Activated CD4-positive, alpha-beta memory T cell treated with anti-CD3 and anti-CD28 coated beads for 36 hours (primary cell): ENCODE data around the gene METRN. TPM values are rescaled to one million over a fixed set of nuclear protein-coding genes. Genes with fewer than 3 reads are reported as not detected.
"Not testable (repeated sequence)": the region's sequence is repeated elsewhere in the genome, so short reads cannot be mapped to it uniquely, and the experiment has no call there.

ENCODE experiments used
- CTCF ChIA-PET: fragments of 350-600 bp; sonication (Branson Sonifier 250); formaldehyde crosslinking; loops from one replicate; lab custom pipeline; 2021; ENCODE audit warnings: antibody characterized with exemption, inconsistent platforms; lab: Charles Lee
- POLR2A ChIA-PET: fragments of 350-600 bp; sonication (Branson Sonifier 250); formaldehyde crosslinking; loops from one replicate; lab custom pipeline; 2021; ENCODE audit warnings: antibody characterized with exemption; lab: Charles Lee
- DNase-seq: peaks from one replicate; pipeline ENCODE4 v3.0.0-alpha.2; 2020
- H3K27ac Mint-ChIP-seq: one replicate; pipeline ENCODE4 v1.8.0; 2021; ENCODE audit warnings: mixed read lengths
- H3K27me3 Mint-ChIP-seq: one replicate; pipeline ENCODE4 v1.8.0; 2021; ENCODE audit warnings: mixed read lengths
- H3K36me3 Mint-ChIP-seq: one replicate; pipeline ENCODE4 v1.8.0; 2021; ENCODE audit warnings: mixed read lengths
- H3K4me1 Mint-ChIP-seq: one replicate; pipeline ENCODE4 v1.8.0; 2021; ENCODE audit warnings: low read depth, mixed read lengths
- H3K4me3 Mint-ChIP-seq: one replicate; pipeline ENCODE4 v1.8.0; 2021; ENCODE audit warnings: mild to moderate bottlenecking, mixed read lengths
- H3K9me3 Mint-ChIP-seq: one replicate; pipeline ENCODE4 v1.8.0; 2021; ENCODE audit warnings: mixed read lengths
- intact Hi-C: fragments of 100-400 bp; cut with micrococcal nuclease; formaldehyde crosslinking; loops from one replicate; pipeline ENCODE4 v1.15.1; 2023
- total RNA-seq, 2 experiments: library from RNA; stranded (reverse); gene quantifications; one replicate each; pipeline ENCODE4 v1.2.3, GENCODE V29; 2021

The METRN gene
- total RNA-seq, 2 experiments from 2014 or later: 14.6 to 16.0 TPM

GRCh38 chr16:707062-707538 is 7.8 kb upstream of the METRN start:
- Mint-ChIP-seq H3K4me1 (no peaks in the 10 kb centered on the region), H3K36me3 (no peaks in the 10 kb centered on the region), H3K27ac (no peak overlapping the region), H3K9me3 (no peaks in the 10 kb centered on the region), H3K27me3 (peaks cover 51% of the 10 kb centered on the region), H3K4me3 (no peak overlapping the region)
- POLR2A ChIA-PET: interaction anchor here (1.0 kb wide), 1 partner anchor 77 kb away, joined by 3 read pairs; no protein-coding TSS in a partner anchor
- DNase-seq: no peak
- CTCF ChIA-PET: interaction anchor here (1.2 to 2.0 kb wide), 3 partner anchors 12 to 78 kb away, joined by 3 to 6 read pairs (median 4); no protein-coding TSS in a partner anchor
- intact Hi-C loops: no loop called here

GRCh38 chr16:708019-708418 is 6.9 kb upstream of the METRN start:
- H3K27ac Mint-ChIP-seq: no peak overlapping the region
- H3K36me3 Mint-ChIP-seq: no peaks in the 10 kb centered on the region
- CTCF ChIA-PET: interaction anchor here (2.0 kb wide), 1 partner anchor 77 kb away, joined by 6 read pairs; no protein-coding TSS in a partner anchor
- H3K9me3 Mint-ChIP-seq: no peaks in the 10 kb centered on the region
- POLR2A ChIA-PET: no interaction called here
- intact Hi-C loops: no loop called here
- no peak overlapping the region for H3K4me3 Mint-ChIP-seq
- DNase-seq: no peak
- peaks cover 2% of the 10 kb centered on the region for H3K4me1 Mint-ChIP-seq
- peaks cover 44% of the 10 kb centered on the region for H3K27me3 Mint-ChIP-seq

GRCh38 chr16:708959-709358 is 6.0 kb upstream of the METRN start:
- POLR2A ChIA-PET: no interaction called here
- CTCF ChIA-PET: interaction anchor here (2.1 kb wide), 1 partner anchor 76 kb away, joined by 15 read pairs; no protein-coding TSS in a partner anchor
- DNase-seq: no peak
- no peaks in the 10 kb centered on the region for H3K36me3 Mint-ChIP-seq
- intact Hi-C loops: no loop called here
- no peaks in the 10 kb centered on the region for H3K9me3 Mint-ChIP-seq
- no peak overlapping the region for H3K27ac Mint-ChIP-seq
- H3K4me1 Mint-ChIP-seq: peaks cover 2% of the 10 kb centered on the region
- H3K4me3 Mint-ChIP-seq: no peak overlapping the region
- peaks cover 42% of the 10 kb centered on the region for H3K27me3 Mint-ChIP-seq

- ChIA-PET POLR2A (no interaction called here), CTCF (interaction anchor here (0.6 to 2.1 kb wide), 6 partner anchors 15 to 474 kb away, joined by 3 to 15 read pairs (median 3); partner anchors contain the start of gene CIAO3)
- intact Hi-C loops: no loop called here
- Mint-ChIP-seq H3K4me3 (no peak overlapping the region), H3K9me3 (no peaks in the 10 kb centered on the region), H3K27me3 (peaks cover 40% of the 10 kb centered on the region), H3K27ac (no peak overlapping the region), H3K4me1 (peaks cover 2% of the 10 kb centered on the region), H3K36me3 (no peaks in the 10 kb centered on the region)
- no peak for DNase-seq
Observed at GRCh38 chr16:709566-710499, 5.1 kb upstream of the METRN start.

- Mint-ChIP-seq H3K4me1 (peaks cover 2% of the 10 kb centered on the region), H3K9me3 (no peaks in the 10 kb centered on the region), H3K36me3 (no peaks in the 10 kb centered on the region), H3K27ac (no peak overlapping the region), H3K27me3 (peaks cover 40% of the 10 kb centered on the region), H3K4me3 (no peak overlapping the region)
- CTCF ChIA-PET: interaction anchor here (0.6 to 2.1 kb wide), 5 partner anchors 21 to 473 kb away, joined by 3 to 15 read pairs (median 3); partner anchors contain the start of gene CIAO3
- intact Hi-C loops: loop anchor here (1.0 kb wide), 1 partner anchor 75 kb away; no protein-coding TSS in a partner anchor
- POLR2A ChIA-PET: no interaction called here
- no peak for DNase-seq
Observed at GRCh38 chr16:710500-711075, 4.3 kb upstream of the METRN start.

GRCh38 chr16:711084-711483 is 3.8 kb upstream of the METRN start:
- no peak for DNase-seq
- POLR2A ChIA-PET: no interaction called here
- Mint-ChIP-seq H3K27ac (no peak overlapping the region), H3K36me3 (no peaks in the 10 kb centered on the region), H3K27me3 (peaks cover 41% of the 10 kb centered on the region), H3K4me1 (peaks cover 2% of the 10 kb centered on the region), H3K4me3 (no peak overlapping the region), H3K9me3 (no peaks in the 10 kb centered on the region)
- intact Hi-C loops: loop anchor here (1.0 kb wide), 1 partner anchor 74 kb away; no protein-coding TSS in a partner anchor
- CTCF ChIA-PET: interaction anchor here (2.1 kb wide), 1 partner anchor 74 kb away, joined by 15 read pairs; no protein-coding TSS in a partner anchor

- DNase-seq: peak; percentile 85
- H3K36me3 Mint-ChIP-seq: no peaks in the 10 kb centered on the region
- POLR2A ChIA-PET: interaction anchor here (1.2 to 1.6 kb wide), 2 partner anchors 10 to 74 kb away, joined by 3 to 5 read pairs; partner anchors contain the start of gene ANTKMT
- H3K4me3 Mint-ChIP-seq: no peak overlapping the region
- CTCF ChIA-PET: interaction anchor here (0.7 to 5.2 kb wide), 22 partner anchors 8 to 391 kb away, joined by 3 to 120 read pairs (median 4); partner anchors contain the start of genes ANTKMT, CCDC78, CHTF18 and CIAO3
- peaks cover 5% of the 10 kb centered on the region for H3K4me1 Mint-ChIP-seq
- H3K27ac Mint-ChIP-seq: no peak overlapping the region
- no peaks in the 10 kb centered on the region for H3K9me3 Mint-ChIP-seq
- peaks cover 39% of the 10 kb centered on the region for H3K27me3 Mint-ChIP-seq
- intact Hi-C loops: loop anchor here (1.0 kb wide), 1 partner anchor 74 kb away; no protein-coding TSS in a partner anchor
Observed at GRCh38 chr16:711548-712320, 3.2 kb upstream of the METRN start.

- CTCF ChIA-PET: interaction anchor here (0.7 to 5.2 kb wide), 21 partner anchors 7 to 390 kb away, joined by 3 to 120 read pairs (median 4); partner anchors contain the start of genes ANTKMT, CCDC78, CHTF18 and CIAO3
- peaks cover 32% of the 10 kb centered on the region for H3K27me3 Mint-ChIP-seq
- H3K9me3 Mint-ChIP-seq, H3K36me3 Mint-ChIP-seq, intact Hi-C loops, H3K27ac Mint-ChIP-seq, H3K4me3 Mint-ChIP-seq, H3K4me1 Mint-ChIP-seq: not testable (repeated sequence)
- DNase-seq: peak; percentile 78
- POLR2A ChIA-PET: interaction anchor here (1.2 to 1.6 kb wide), 2 partner anchors 8 to 73 kb away, joined by 3 to 5 read pairs; partner anchors contain the start of gene ANTKMT
Observed at GRCh38 chr16:712740-713250, 2.1 kb upstream of the METRN start.

GRCh38 chr16:714079-714478 is 839 bp upstream of the METRN start:
- no peak for DNase-seq
- Mint-ChIP-seq H3K27ac (no peak overlapping the region), H3K36me3 (no peaks in the 10 kb centered on the region), H3K27me3 (peaks cover 21% of the 10 kb centered on the region), H3K4me3 (no peak overlapping the region), H3K9me3 (no peaks in the 10 kb centered on the region), H3K4me1 (peaks cover 8% of the 10 kb centered on the region)
- POLR2A ChIA-PET: no interaction called here
- intact Hi-C loops: no loop called here
- CTCF ChIA-PET: interaction anchor here (1.3 to 5.2 kb wide), 6 partner anchors 10 to 72 kb away, joined by 4 to 120 read pairs (median 12); partner anchors contain the start of genes CHTF18, CIAO3 and RPUSD1

- no peaks in the 10 kb centered on the region for H3K9me3 Mint-ChIP-seq
- no peak overlapping the region for H3K27ac Mint-ChIP-seq
- H3K4me1 Mint-ChIP-seq: peaks cover 19% of the 10 kb centered on the region
- H3K4me3 Mint-ChIP-seq: peak overlapping the region; percentile 57
- POLR2A ChIA-PET: interaction anchor here (0.6 to 1.5 kb wide), 5 partner anchors 11 to 41 kb away, joined by 3 to 9 read pairs (median 6); partner anchors contain the start of genes CCDC78 and HAGHL
- CTCF ChIA-PET: interaction anchor here (0.8 to 5.2 kb wide), 10 partner anchors 9 to 71 kb away, joined by 3 to 120 read pairs (median 6); partner anchors contain the start of genes CHTF18, CIAO3, HAGHL and RPUSD1
- DNase-seq: no peak
- intact Hi-C loops: loop anchor here (1.0 kb wide), 1 partner anchor 25 kb away; the partner anchor contains the start of gene CIAO3
- peaks cover 10% of the 10 kb centered on the region for H3K27me3 Mint-ChIP-seq
- H3K36me3 Mint-ChIP-seq: no peaks in the 10 kb centered on the region
Observed at GRCh38 chr16:715477-716199, 720 bp downstream of the METRN start.
